OCI-LY7 (cell line): ENCODE measurements around the gene CMIP.

Source experiments
- CTCF ChIP-seq: fragments of 200-600 bp; sonication (generic); conservative IDR thresholded peaks from 2 replicates; pipeline ENCODE4 v1.5.1; 2014; ENCODE audit warnings: mild to moderate bottlenecking, antibody characterized with exemption, low read length, moderate library complexity, mixed read lengths
- EZH2phosphoT487 ChIP-seq: fragments of 200-600 bp; sonication (generic); IDR thresholded peaks from 2 replicates; pipeline ENCODE4 v1.6.1; 2018; ENCODE audit warnings: low read depth, borderline replicate concordance, mild to moderate bottlenecking, mixed run types, antibody characterized with exemption, low read length, moderate library complexity, mixed read lengths

DNA sequence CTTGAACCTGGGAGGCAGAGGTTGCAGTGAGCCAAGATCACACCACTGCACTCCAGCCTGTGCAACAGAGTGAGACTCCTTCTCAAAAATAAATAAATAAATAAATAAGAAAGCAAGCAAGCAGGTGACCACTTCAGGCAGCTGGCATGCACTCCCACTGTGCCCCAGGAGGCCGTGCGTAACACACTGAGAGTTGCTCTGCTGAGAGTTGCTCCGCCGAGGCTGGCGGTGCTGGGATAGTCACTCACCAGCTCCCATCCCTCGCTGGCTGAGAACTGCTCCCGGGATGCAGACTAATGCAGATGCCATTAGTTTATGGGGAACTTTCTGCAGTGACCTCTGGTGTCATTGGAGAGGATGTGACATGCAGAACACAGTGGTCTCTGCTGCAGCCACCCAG is 228.8 kb downstream of the CMIP start:
- TF ChIP-seq EZH2phosphoT487 (no peak), CTCF (no peak)
